ENCODE measurements around the gene UTF1. TPM values are rescaled to one million over a fixed set of nuclear protein-coding genes. Genes with fewer than 3 reads are reported as not detected.

The UTF1 gene
- total and polyA plus RNA-seq, 2 of the 8 experiments (the other 6 are each of a cell fraction or from before 2014, with no cell fraction given): 0.47 to 21.8 TPM

- no peak overlapping the region for H3K23ac ChIP-seq (ENCODE audit: insufficient read length)
- H4K8ac ChIP-seq (ENCODE audit: extremely low read depth, insufficient read depth, low read length): no peak overlapping the region
- H4K5ac ChIP-seq (ENCODE audit: insufficient read length, low read depth, low read length): no peak overlapping the region
- H2BK5ac ChIP-seq (ENCODE audit: low read depth, low read length): no peak overlapping the region
- no peak overlapping the region for H3K4ac ChIP-seq (replicated peaks; ENCODE audit: insufficient read length, low read depth, low read length)
- no peaks in the 10 kb centered on the region for H3K9me3 ChIP-seq (ENCODE audit: insufficient read depth in 2 of 2, low read depth in 1 of 2, low read length in 1 of 2)
- ChIA-PET POLR2A (ENCODE audit: partially characterized antibody) (no interaction called here), CTCF (ENCODE audit: partially characterized antibody) (interaction anchor here (1.0 to 1.3 kb wide), 2 partner anchors 13 to 16 kb away, joined by 3 to 4 read pairs; no protein-coding TSS in a partner anchor)
- no peak overlapping the region for H3K9ac ChIP-seq (replicated peaks in 1 of 4; ENCODE audit: extremely low read depth in 1 of 4, low read depth in 3 of 4, low read length in 3 of 4)
- no peaks in the 10 kb centered on the region for H3K79me2 ChIP-seq (ENCODE audit: control insufficient read depth in 1 of 2, insufficient read depth in 2 of 2, low read length in 2 of 2)
- no peak for FAIRE-seq
- H3K14ac ChIP-seq (ENCODE audit: insufficient read length): no peak overlapping the region
- H2BK15ac ChIP-seq (ENCODE audit: low read length): no peak overlapping the region
- H2AFZ ChIP-seq (ENCODE audit: low read length): no peak overlapping the region
- no peak overlapping the region for H3K18ac ChIP-seq (ENCODE audit: extremely low read depth, low read length)
- DNase-seq (ENCODE audit: low read depth in 1 of 2, low spot score in 2 of 2): no peak
- H2BK20ac ChIP-seq (ENCODE audit: low read length): no peak overlapping the region
- no peak overlapping the region for H2AK5ac ChIP-seq (ENCODE audit: low read depth, low read length)
- no peak overlapping the region for H3K56ac ChIP-seq (replicated peaks; ENCODE audit: insufficient read length, low read depth, low read length)
- 0 out of 2 replicates have a peak, but pooled peaks cover 2% of the 10 kb centered on the region for H3K79me1 ChIP-seq (ENCODE audit: low read depth, low read length)
- H3K36me3 ChIP-seq (ENCODE audit: control insufficient read depth in 2 of 4, insufficient read depth in 4 of 4, low read length in 3 of 4): no peaks in the 10 kb centered on the region
- H3K4me1 ChIP-seq (replicated peaks in 1 of 4; ENCODE audit: control insufficient read depth in 3 of 4, insufficient read depth in 4 of 4, low read length in 3 of 4): peaks cover 0 to 8% (median 5%) of the 10 kb centered on the region in 4 experiments; a peak in 5 of 7 replicates
- no peak overlapping the region for H3K27ac ChIP-seq (ENCODE audit: low read depth, low read length)
- peaks cover 0 to 5% of the 10 kb centered on the region in 2 experiments for H4K20me1 ChIP-seq (replicated peaks in 1 of 2; ENCODE audit: control insufficient read depth in 1 of 2, insufficient read depth in 2 of 2, low read length in 2 of 2)
- H3K4me2 ChIP-seq (ENCODE audit: insufficient read depth in 1 of 2, low read depth in 2 of 2, low read length in 2 of 2): no peak overlapping the region
- no peak overlapping the region for H4K91ac ChIP-seq (replicated peaks; ENCODE audit: insufficient read length, low read length)
- no peak overlapping the region for H2BK12ac ChIP-seq (ENCODE audit: low read depth, low read length)
- no peak overlapping the region for H3K4me3 ChIP-seq (ENCODE audit: extremely low read depth in 1 of 4, insufficient read depth in 2 of 4, low read depth in 3 of 4, low read length in 4 of 4)
- H3K27me3 ChIP-seq (replicated peaks in 1 of 4; ENCODE audit: control insufficient read depth in 3 of 4, extremely low read depth in 1 of 4, insufficient read depth in 3 of 4, low read length in 3 of 4): no peaks in the 10 kb centered on the region; a peak in 2 of 7 replicates
- WGBS, 2 experiments (ENCODE audit: extremely low coverage in 1 of 2, insufficient coverage in 1 of 2, insufficient read length in 1 of 2, insufficient replicate concordance in 2 of 2, low coverage in 1 of 2, low lambda C conversion rate in 2 of 2, missing lambda C conversion rate in 1 of 2): 91% methylated on average over 21 of the region's 22 CpGs; no CpG with 5 or more reads in 1 of the 2 experiments
- H2BK120ac ChIP-seq (replicated peaks; ENCODE audit: low read depth, low read length): no peak overlapping the region
- H3K23me2 ChIP-seq (ENCODE audit: low read depth, low read length): 0 out of 2 replicates have a peak, but pooled peaks cover 1% of the 10 kb centered on the region
- TF ChIP-seq USF2 (IDR thresholded peaks at IDR 0.05; ENCODE audit: low read length) (no peak), POLR2A (IDR thresholded peaks at IDR 0.05; ENCODE audit: control extremely low read depth in 1 of 2, low read depth in 2 of 2, low read length in 2 of 2) (no peak), E2F6 (IDR thresholded peaks at IDR 0.05) (no peak), TAF7 (optimal IDR thresholded peaks at IDR 0.05; ENCODE audit: borderline replicate concordance, low read depth, low read length) (no peak), EP300 (IDR thresholded peaks at IDR 0.05; ENCODE audit: borderline replicate concordance in 1 of 2, low read depth in 2 of 2, low read length in 2 of 2) (no peak), JUN (IDR thresholded peaks at IDR 0.05; ENCODE audit: low read depth, low read length) (no peak)
These were observed 23.4 kb downstream of the UTF1 start for GRCh38 chr10:133253361-133253955.
